Thymus (tissue), 11 donors: Measurements from ENCODE around the gene EPHB1. TPM values are rescaled to one million over a fixed set of nuclear protein-coding genes. Genes with fewer than 3 reads are reported as not detected.

Source experiments
- DNase-seq, 9 donors: peaks; one replicate each; pipeline ENCODE4 v3.0.0-alpha.2; 2013; ENCODE audit warnings: low spot score in 9 of 9, low read depth in 6 of 9, missing footprints in 1 of 9
- H3K27ac ChIP-seq, 2 donors: one replicate each; pipeline ENCODE4 v1.5.1; 2013; ENCODE audit warnings: control low read depth in 1 of 2, low read depth in 1 of 2, low read length in 1 of 2, mild to moderate bottlenecking in 1 of 2, moderate library complexity in 1 of 2
- H3K27me3 ChIP-seq, 2 donors: one replicate each; pipeline ENCODE4 v1.5.1; 2013; ENCODE audit warnings: low read length in 1 of 2; ENCODE audit not compliant: control insufficient read depth in 2 of 2, insufficient read depth in 1 of 2
- H3K36me3 ChIP-seq, 2 donors: one replicate each; pipeline ENCODE4 v1.5.1; 2013; ENCODE audit warnings: low read length in 1 of 2, mild to moderate bottlenecking in 1 of 2, moderate library complexity in 1 of 2; ENCODE audit not compliant: control insufficient read depth in 2 of 2, insufficient read depth in 2 of 2
- H3K4me1 ChIP-seq, 2 donors: one replicate each; pipeline ENCODE4 v1.5.1; 2013; ENCODE audit warnings: low read length in 2 of 2; ENCODE audit not compliant: control insufficient read depth in 2 of 2, insufficient read depth in 2 of 2
- H3K4me3 ChIP-seq, 2 donors: one replicate each; pipeline ENCODE4 v1.5.1; 2013; ENCODE audit warnings: low read length in 2 of 2, control low read depth in 1 of 2, mild to moderate bottlenecking in 1 of 2
- H3K9me3 ChIP-seq, 2 donors: one replicate each; pipeline ENCODE4 v1.5.1; 2013; ENCODE audit warnings: low read length in 1 of 2, mild to moderate bottlenecking in 1 of 2; ENCODE audit not compliant: control insufficient read depth in 2 of 2, insufficient read depth in 1 of 2
- WGBS: extraction: QIAGEN DNeasy Blood & Tissue Kit; methylation state at CpG from one replicate; pipeline ENCODE4 v1.1.7; 2013; 5-methylcytosine and 5-hydroxymethylcytosine counted together
- polyA plus RNA-seq: library from polyadenylated mRNA; stranded (reverse); fragments of 200-250 nt; gene quantifications from one replicate; pipeline ENCODE4 v1.2.3, GENCODE V29; 2013
- total RNA-seq: library from RNA; stranded (reverse); fragments of 120-200 nt; gene quantifications from one replicate; pipeline ENCODE4 v1.2.4, GENCODE V29; 2013
- donor health status: healthy.

EPHB1 gene
- total and polyA plus RNA-seq, 2 donors, result 0.46 to 0.66 TPM

DNA sequence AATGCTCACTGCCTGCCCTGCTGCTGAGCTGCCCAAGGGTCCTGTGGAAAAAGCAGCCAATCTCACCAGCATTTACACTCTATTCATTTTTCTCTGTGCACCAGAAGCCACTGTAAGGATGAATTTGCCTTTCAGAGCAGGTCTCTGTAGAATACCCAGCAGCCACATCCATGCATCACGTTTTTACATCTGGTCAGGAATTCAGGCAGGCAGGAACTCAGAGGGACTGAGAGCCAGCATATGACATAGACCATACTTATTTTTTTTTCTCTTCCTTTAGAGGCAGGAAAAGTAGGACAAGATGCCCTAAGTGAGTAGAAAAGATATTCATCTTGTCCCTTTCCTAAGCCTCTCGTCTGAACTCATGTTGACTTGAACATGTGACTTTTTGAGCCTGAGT, 292.7 kb downstream of the EPHB1 start:
- H3K4me1 ChIP-seq, result no peaks in the 10 kb centered on the region
- no peak overlapping the region for H3K27ac ChIP-seq
- DNase-seq, result no peak
- WGBS, result 69% methylated on average over 2 of the region's 2 CpGs
- H3K4me3 ChIP-seq, result no peak overlapping the region
- H3K9me3 ChIP-seq, result no peaks in the 10 kb centered on the region
- no peaks in the 10 kb centered on the region for H3K36me3 ChIP-seq
- H3K27me3 ChIP-seq, result no peaks in the 10 kb centered on the region

GRCh38 chr3:135089451-135089850, 294.4 kb downstream of the EPHB1 start:
- 76% methylated on average over 5 of the region's 5 CpGs for whole genome bisulfite sequencing
- Histone ChIP-seq H3K4me3 (no peak overlapping the region), H3K9me3 (no peaks in the 10 kb centered on the region), H3K27ac (no peak overlapping the region), H3K27me3 (no peaks in the 10 kb centered on the region), H3K36me3 (no peaks in the 10 kb centered on the region), H3K4me1 (no peaks in the 10 kb centered on the region)
- DNase-seq, result no peak

- 93% methylated on average over 2 of the region's 2 CpGs for WGBS
Measured at GRCh38 chr3:135090020-135090717, 295.1 kb downstream of the EPHB1 start.

GRCh38 chr3:135091946-135092345, 296.9 kb downstream of the EPHB1 start:
- Histone ChIP-seq H3K9me3 (no peaks in the 10 kb centered on the region), H3K27ac (no peak overlapping the region), H3K36me3 (no peaks in the 10 kb centered on the region), H3K27me3 (no peaks in the 10 kb centered on the region), H3K4me3 (no peak overlapping the region), H3K4me1 (no peaks in the 10 kb centered on the region)
- 89% methylated on average over 5 of the region's 5 CpGs for WGBS
- no peak for DNase-seq

More at GRCh38 chr3:135090020-135090717, 295.1 kb downstream of the EPHB1 start:
- no peak for DNase-seq
- Histone ChIP-seq H3K4me1 (no peaks in the 10 kb centered on the region), H3K36me3 (no peaks in the 10 kb centered on the region), H3K9me3 (no peaks in the 10 kb centered on the region), H3K27me3 (no peaks in the 10 kb centered on the region), H3K27ac (no peak overlapping the region), H3K4me3 (no peak overlapping the region)

- H3K4me3 ChIP-seq, result no peak overlapping the region
- H3K4me1 ChIP-seq, result no peaks in the 10 kb centered on the region
- WGBS, result 94% methylated on average over 4 of the region's 4 CpGs
- no peak overlapping the region for H3K27ac ChIP-seq
- H3K27me3 ChIP-seq, result no peaks in the 10 kb centered on the region
- no peaks in the 10 kb centered on the region for H3K36me3 ChIP-seq
- no peaks in the 10 kb centered on the region for H3K9me3 ChIP-seq
- no peak for DNase-seq
Measured at GRCh38 chr3:135093121-135093520, 298.1 kb downstream of the EPHB1 start.

GRCh38 chr3:135097276-135097946, 302.4 kb downstream of the EPHB1 start:
- no peaks in the 10 kb centered on the region for H3K4me1 ChIP-seq
- DNase-seq, result no peak
- no peak overlapping the region for H3K4me3 ChIP-seq
- H3K27ac ChIP-seq, result no peak overlapping the region
- no peaks in the 10 kb centered on the region for H3K36me3 ChIP-seq
- 86% methylated on average over 5 of the region's 5 CpGs for WGBS
- H3K9me3 ChIP-seq, result no peaks in the 10 kb centered on the region
- no peaks in the 10 kb centered on the region for H3K27me3 ChIP-seq

- 67% methylated on average over 5 of the region's 5 CpGs for WGBS
- no peak overlapping the region for H3K4me3 ChIP-seq
Measured at GRCh38 chr3:135099734-135100355, 304.8 kb downstream of the EPHB1 start.

GRCh38 chr3:135100366-135100765, 305.3 kb downstream of the EPHB1 start:
- Histone ChIP-seq H3K4me1 (no peaks in the 10 kb centered on the region), H3K36me3 (no peaks in the 10 kb centered on the region), H3K27ac (no peak overlapping the region), H3K4me3 (no peak overlapping the region), H3K27me3 (no peaks in the 10 kb centered on the region), H3K9me3 (no peaks in the 10 kb centered on the region)
- no peak for DNase-seq
- WGBS, result 78% methylated on average over 2 of the region's 2 CpGs

More at GRCh38 chr3:135099734-135100355, 304.8 kb downstream of the EPHB1 start:
- Histone ChIP-seq H3K4me1 (no peaks in the 10 kb centered on the region), H3K27me3 (no peaks in the 10 kb centered on the region), H3K36me3 (no peaks in the 10 kb centered on the region), H3K27ac (no peak overlapping the region), H3K9me3 (no peaks in the 10 kb centered on the region)
- no peak for DNase-seq

- no peak overlapping the region for H3K4me3 ChIP-seq
- no peaks in the 10 kb centered on the region for H3K27me3 ChIP-seq
- H3K4me1 ChIP-seq, result no peaks in the 10 kb centered on the region
- DNase-seq, result no peak
- no peaks in the 10 kb centered on the region for H3K36me3 ChIP-seq
- no peaks in the 10 kb centered on the region for H3K9me3 ChIP-seq
- WGBS, result 63% methylated on average over 3 of the region's 3 CpGs
- no peak overlapping the region for H3K27ac ChIP-seq
Measured at GRCh38 chr3:135103917-135104316, 308.9 kb downstream of the EPHB1 start.
